HG03103 (cell line): Measurements from ENCODE around the gene ATP6V1F.

ENCODE experiments used
- ATAC-seq: cut with Tn5 transposase; IDR thresholded peaks from one replicate; pipeline ENCODE4 v1.9.1; 2021; ENCODE audit warnings: low read depth; ENCODE audit not compliant: unreplicated experiment

The ATP6V1F gene

DNA sequence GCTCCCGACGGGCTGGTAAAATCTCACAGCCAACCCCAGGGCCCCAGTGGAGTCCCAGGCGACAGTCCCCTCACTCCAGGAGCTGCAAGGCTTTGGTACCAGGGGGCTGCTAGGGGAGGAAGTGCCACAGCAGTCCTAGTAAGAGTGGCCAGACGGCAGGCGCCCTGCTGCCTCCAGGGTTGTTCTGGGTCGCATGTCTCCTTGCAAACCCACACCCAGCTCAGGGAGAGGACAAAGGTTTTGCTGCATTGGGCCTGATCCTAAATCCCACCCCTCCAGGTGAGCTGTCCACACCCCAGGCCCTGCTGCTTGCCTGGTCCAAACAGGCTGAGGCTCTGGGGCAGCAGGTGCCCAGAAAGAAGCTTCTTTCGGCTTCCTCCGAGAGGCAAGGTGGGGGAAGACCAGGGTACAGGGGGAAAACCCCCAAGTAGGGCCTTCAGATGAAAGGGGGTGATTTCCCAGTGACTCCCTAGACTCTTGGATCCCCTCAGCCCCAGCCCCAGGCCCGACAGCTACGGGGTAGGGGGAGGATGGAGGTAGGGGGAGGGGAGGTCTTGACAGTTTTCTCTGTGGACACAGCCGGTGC, 52.0 kb downstream of the ATP6V1F start:
- no peak for ATAC-seq

- no peak for ATAC-seq
Measured at GRCh38 chr7:128915271-128915819, 52.7 kb downstream of the ATP6V1F start.
